ENCODE measurements around the gene NEO1.

DNA sequence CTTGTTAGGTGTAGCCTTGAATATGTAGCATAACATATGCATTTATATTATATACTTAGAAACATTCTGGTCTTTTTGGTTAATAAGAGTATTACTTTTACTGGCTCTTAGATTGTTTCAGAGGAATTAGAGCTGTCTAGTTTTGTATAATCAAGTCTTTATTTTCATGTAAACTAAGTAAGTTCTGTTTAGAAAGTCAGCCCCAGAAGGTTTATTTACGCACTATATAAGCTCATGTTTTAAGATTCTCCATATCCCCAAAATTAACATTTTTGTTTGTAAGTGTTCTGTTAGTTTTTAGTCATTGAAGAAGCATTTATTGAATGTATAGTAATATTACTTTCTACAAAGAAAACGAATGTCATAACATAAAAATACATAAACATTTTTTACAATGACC lies 158.4 kb downstream of the NEO1 start:
- no peak for TF ChIP-seq PATZ1 (CRISPR knock-in tag; IDR thresholded peaks at IDR 0.05; ENCODE audit: borderline replicate concordance)
- no peak for TF ChIP-seq ZC3H10 (CRISPR knock-in tag; IDR thresholded peaks at IDR 0.05)
- TF ChIP-seq TCF4 (CRISPR knock-in tag; IDR thresholded peaks at IDR 0.05; ENCODE audit: borderline replicate concordance), result no peak
- TF ChIP-seq CSDC2 (CRISPR knock-in tag; IDR thresholded peaks at IDR 0.05), result no peak
- no peak for TF ChIP-seq ZFP3 (CRISPR knock-in tag; IDR thresholded peaks at IDR 0.05)
- TF ChIP-seq, protein P1, sequence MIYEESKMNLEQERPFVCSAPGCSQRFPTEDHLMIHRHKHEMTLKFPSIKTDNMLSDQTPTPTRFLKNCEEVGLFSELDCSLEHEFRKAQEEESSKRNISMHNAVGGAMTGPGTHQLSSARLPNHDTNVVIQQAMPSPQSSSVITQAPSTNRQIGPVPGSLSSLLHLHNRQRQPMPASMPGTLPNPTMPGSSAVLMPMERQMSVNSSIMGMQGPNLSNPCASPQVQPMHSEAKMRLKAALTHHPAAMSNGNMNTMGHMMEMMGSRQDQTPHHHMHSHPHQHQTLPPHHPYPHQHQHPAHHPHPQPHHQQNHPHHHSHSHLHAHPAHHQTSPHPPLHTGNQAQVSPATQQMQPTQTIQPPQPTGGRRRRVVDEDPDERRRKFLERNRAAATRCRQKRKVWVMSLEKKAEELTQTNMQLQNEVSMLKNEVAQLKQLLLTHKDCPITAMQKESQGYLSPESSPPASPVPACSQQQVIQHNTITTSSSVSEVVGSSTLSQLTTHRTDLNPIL (CRISPR knock-in tag; IDR thresholded peaks at IDR 0.05; ENCODE audit: low read depth), result no peak
- TF ChIP-seq ARNTL (CRISPR knock-in tag; IDR thresholded peaks at IDR 0.05; ENCODE audit: borderline replicate concordance, low read depth), result no peak
- no peak for TF ChIP-seq GLIS3 (CRISPR knock-in tag; IDR thresholded peaks at IDR 0.05)
- no peak for TF ChIP-seq PPARA (CRISPR knock-in tag; IDR thresholded peaks at IDR 0.05; ENCODE audit: borderline replicate concordance)
- TF ChIP-seq SNAI2 (CRISPR knock-in tag; IDR thresholded peaks at IDR 0.05), result no peak
- TF ChIP-seq ISL1 (CRISPR knock-in tag; IDR thresholded peaks at IDR 0.05), result no peak
- no peak for TF ChIP-seq TOX (CRISPR knock-in tag; IDR thresholded peaks at IDR 0.05; ENCODE audit: borderline replicate concordance)
- no peak for TF ChIP-seq BACH2 (CRISPR knock-in tag; IDR thresholded peaks at IDR 0.05; ENCODE audit: borderline replicate concordance)
